ENCODE measurements around the gene TC2N. TPM values are rescaled to one million over a fixed set of nuclear protein-coding genes. Genes with fewer than 3 reads are reported as not detected.
"Not testable (repeated sequence)": the region's sequence is repeated elsewhere in the genome, so short reads cannot be mapped to it uniquely, and the experiment has no call there.

TC2N gene
- total and polyA plus RNA-seq, 4 donors = 50.7 to 284 (median 96.4) TPM

DNA sequence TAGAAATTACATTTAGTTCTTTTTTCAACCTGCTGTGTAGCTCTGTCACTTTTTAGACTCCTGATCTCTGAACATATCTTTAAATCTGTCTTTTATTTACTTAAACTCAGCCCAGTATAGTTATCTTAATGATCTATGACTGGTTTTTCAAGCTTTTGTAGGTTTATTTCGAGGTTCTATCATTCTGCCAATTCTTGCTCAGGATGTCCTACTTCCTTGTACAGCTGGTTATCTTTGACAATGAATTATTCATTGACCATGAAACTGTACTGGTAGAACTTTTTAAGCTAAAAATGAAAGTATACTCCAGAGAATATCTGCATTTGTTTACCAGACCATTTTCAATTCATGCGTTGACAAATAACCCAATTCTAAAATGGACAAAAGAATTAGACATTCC lies 37.8 kb downstream of the TC2N start:
- Histone ChIP-seq H3K27me3 (ENCODE audit: control insufficient read depth in 1 of 2, insufficient read depth in 2 of 2, low read length in 1 of 2) (no peaks in the 10 kb centered on the region), H3K4me1 (ENCODE audit: control insufficient read depth in 1 of 2, insufficient read depth in 2 of 2, low read length in 2 of 2) (peaks cover 0 to 1% of the 10 kb centered on the region in 2 donors), H3K27ac (ENCODE audit: low read depth in 1 of 2, low read length in 2 of 2) (no peak overlapping the region), H3K36me3 (ENCODE audit: control insufficient read depth in 1 of 2, insufficient read depth in 2 of 2, low read length in 1 of 2) (no peaks in the 10 kb centered on the region), H3K9me3 (ENCODE audit: control insufficient read depth, low read length) (no peaks in the 10 kb centered on the region), H3K4me3 (ENCODE audit: low read length in 2 of 2) (no peak overlapping the region)
- intact Hi-C loops (cut with DNase I) = no loop called here
- DNase-seq = no peak
- 38 to 59% methylated on average over 2 of the region's 2 CpGs for WGBS, 2 donors
- ATAC-seq (ENCODE audit: low FRiP score) = no peak

DNA sequence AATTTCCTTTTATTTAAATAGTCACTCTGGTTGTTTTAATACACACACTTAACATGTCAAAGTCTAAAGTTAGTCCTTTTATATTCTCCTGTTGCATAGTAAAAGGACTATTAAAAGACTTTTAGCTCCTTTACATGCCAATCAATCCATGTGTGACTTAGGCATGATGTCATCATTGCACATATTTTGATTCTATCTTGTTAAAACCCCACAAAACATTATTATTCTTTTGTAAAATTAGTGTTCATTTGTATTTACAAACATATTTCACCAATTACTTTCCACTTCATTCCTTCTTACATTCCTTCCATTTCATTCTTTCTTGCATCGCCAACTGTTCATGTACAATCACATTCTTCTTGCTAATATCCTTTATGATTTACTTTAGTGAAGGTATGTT lies 39.6 kb downstream of the TC2N start:
- no peak for ATAC-seq (ENCODE audit: low FRiP score)
- peaks cover 0 to 5% of the 10 kb centered on the region in 2 donors for H3K4me1 ChIP-seq (ENCODE audit: control insufficient read depth in 1 of 2, insufficient read depth in 2 of 2, low read length in 2 of 2)
- H3K4me3 ChIP-seq (ENCODE audit: low read length in 2 of 2) = no peak overlapping the region
- no peak for DNase-seq
- H3K9me3 ChIP-seq (ENCODE audit: control insufficient read depth, low read length) = no peaks in the 10 kb centered on the region
- no peaks in the 10 kb centered on the region for H3K27me3 ChIP-seq (ENCODE audit: control insufficient read depth in 1 of 2, insufficient read depth in 2 of 2, low read length in 1 of 2)
- H3K27ac ChIP-seq (ENCODE audit: low read depth in 1 of 2, low read length in 2 of 2) = no peak overlapping the region
- intact Hi-C loops (cut with DNase I) = no loop called here
- no peaks in the 10 kb centered on the region for H3K36me3 ChIP-seq (ENCODE audit: control insufficient read depth in 1 of 2, insufficient read depth in 2 of 2, low read length in 1 of 2)
- 83 to 92% methylated on average over 1 of the region's 1 CpG for WGBS, 2 donors

DNA sequence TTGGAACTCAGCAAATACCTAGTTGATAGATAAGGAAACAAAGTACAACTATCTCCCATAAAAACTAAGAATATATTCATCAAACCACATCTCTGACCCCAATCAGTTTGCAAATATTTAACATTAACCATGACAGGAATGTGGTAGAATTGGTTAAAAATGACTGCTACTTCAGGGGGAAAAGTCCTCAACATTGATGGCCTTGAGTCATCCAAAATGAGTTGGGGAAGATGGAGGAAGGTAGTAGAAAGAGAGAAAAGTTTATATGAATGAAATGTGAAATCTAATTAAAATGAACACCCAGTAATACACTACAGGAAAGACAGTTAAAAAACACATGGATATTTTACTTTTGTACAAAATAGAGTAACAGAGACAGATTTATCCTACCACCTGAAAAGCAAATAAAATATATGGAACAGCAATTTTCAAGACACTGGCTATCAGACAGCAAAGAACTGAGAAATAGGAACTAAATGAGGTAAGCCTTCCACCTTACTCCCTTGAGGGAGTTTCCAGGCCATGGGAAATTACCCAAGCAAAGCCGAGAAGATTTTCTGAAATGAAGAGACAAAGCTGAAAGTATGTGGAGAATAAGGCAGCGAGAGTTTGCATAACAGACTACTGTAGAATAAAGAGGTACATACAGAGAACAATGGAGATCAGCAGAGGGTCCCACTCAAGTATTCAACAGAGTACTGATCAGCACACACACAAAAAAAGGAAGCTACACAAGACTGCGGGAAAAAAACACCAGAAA lies 49.6 kb downstream of the TC2N start:
- DNase-seq (no peak), ATAC-seq (ENCODE audit: low FRiP score) (no peak)
- Histone ChIP-seq H3K4me1 (ENCODE audit: control insufficient read depth in 1 of 2, insufficient read depth in 2 of 2, low read length in 2 of 2) (no peaks in the 10 kb centered on the region), H3K27ac (ENCODE audit: low read depth in 1 of 2, low read length in 2 of 2) (no peak overlapping the region), H3K9me3 (ENCODE audit: control insufficient read depth, low read length) (no peaks in the 10 kb centered on the region), H3K36me3 (ENCODE audit: control insufficient read depth in 1 of 2, insufficient read depth in 2 of 2, low read length in 1 of 2) (no peaks in the 10 kb centered on the region), H3K4me3 (ENCODE audit: low read length in 2 of 2) (no peak overlapping the region), H3K27me3 (ENCODE audit: control insufficient read depth in 1 of 2, insufficient read depth in 2 of 2, low read length in 1 of 2) (no peaks in the 10 kb centered on the region)
- WGBS, 2 donors = 85 to 92% methylated on average over 3 of the region's 3 CpGs
- intact Hi-C loops (cut with DNase I) = no loop called here

DNA sequence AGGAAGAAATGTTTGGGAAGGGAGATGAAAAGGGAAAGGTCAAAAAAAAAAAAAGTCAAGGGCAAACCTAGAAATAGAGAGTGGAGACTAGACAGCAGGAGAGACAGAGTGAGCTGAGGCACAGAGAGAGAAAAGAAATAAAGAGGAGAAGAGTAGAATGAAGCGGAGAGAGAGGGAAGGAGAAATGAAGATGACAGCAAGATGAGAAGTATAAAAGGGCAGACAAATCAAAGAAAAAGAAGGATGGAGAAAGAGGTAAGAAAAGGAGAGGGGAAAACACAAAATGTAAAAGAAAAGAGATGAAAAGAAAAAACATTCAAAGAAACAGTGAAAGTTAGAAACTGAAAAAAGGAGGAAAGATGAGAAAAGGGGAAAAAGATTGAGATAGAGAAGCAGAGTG lies 53.0 kb downstream of the TC2N start:
- Histone ChIP-seq H3K27me3 (ENCODE audit: control insufficient read depth in 1 of 2, insufficient read depth in 2 of 2, low read length in 1 of 2) (no peaks in the 10 kb centered on the region), H3K4me1 (ENCODE audit: control insufficient read depth in 1 of 2, insufficient read depth in 2 of 2, low read length in 2 of 2) (no peaks in the 10 kb centered on the region), H3K36me3 (ENCODE audit: control insufficient read depth in 1 of 2, insufficient read depth in 2 of 2, low read length in 1 of 2) (peaks cover 4 to 5% of the 10 kb centered on the region in 2 donors), H3K9me3 (ENCODE audit: control insufficient read depth, low read length) (no peaks in the 10 kb centered on the region), H3K27ac (ENCODE audit: low read depth in 1 of 2, low read length in 2 of 2) (no peak overlapping the region), H3K4me3 (ENCODE audit: low read length in 2 of 2) (no peak overlapping the region)
- 98 to 100% methylated on average over 1 of the region's 1 CpG for WGBS, 2 donors
- no peak for DNase-seq
- no peak for ATAC-seq (ENCODE audit: low FRiP score)
- intact Hi-C loops (cut with DNase I) = no loop called here

DNA sequence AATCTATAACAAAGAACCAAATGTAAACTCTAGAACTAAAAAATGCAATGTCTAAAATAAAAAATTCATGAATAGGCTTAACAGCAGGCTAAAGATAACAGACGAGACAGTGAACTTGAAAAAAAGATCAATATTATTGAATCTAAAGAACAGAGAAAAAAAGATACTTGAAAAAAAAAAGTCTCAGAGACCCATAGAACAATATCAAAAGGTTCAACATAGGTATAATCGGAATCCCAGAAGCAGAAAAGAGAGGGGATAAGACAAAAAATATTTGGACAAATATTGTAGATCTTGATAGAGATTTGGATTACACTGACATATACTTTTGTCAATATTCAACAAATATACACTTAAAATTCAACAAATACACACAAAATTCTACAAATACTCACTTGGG lies 56.6 kb downstream of the TC2N start:
- WGBS, 2 donors = 94 to 97% methylated on average over 2 of the region's 2 CpGs
- H3K27me3 ChIP-seq (ENCODE audit: control insufficient read depth in 1 of 2, insufficient read depth in 2 of 2, low read length in 1 of 2) = no peaks in the 10 kb centered on the region
- no peaks in the 10 kb centered on the region for H3K4me1 ChIP-seq (ENCODE audit: control insufficient read depth in 1 of 2, insufficient read depth in 2 of 2, low read length in 2 of 2)
- H3K36me3 ChIP-seq (ENCODE audit: control insufficient read depth in 1 of 2, insufficient read depth in 2 of 2, low read length in 1 of 2) = peaks cover 10 to 11% of the 10 kb centered on the region in 2 donors
- ATAC-seq (ENCODE audit: low FRiP score) = no peak
- intact Hi-C loops (cut with DNase I) = no loop called here
- DNase-seq = no peak
- no peak overlapping the region for H3K4me3 ChIP-seq (ENCODE audit: low read length in 2 of 2)
- H3K27ac ChIP-seq (ENCODE audit: low read depth in 1 of 2, low read length in 2 of 2) = no peak overlapping the region
- H3K9me3 ChIP-seq (ENCODE audit: control insufficient read depth, low read length) = peaks cover 2% of the 10 kb centered on the region

DNA sequence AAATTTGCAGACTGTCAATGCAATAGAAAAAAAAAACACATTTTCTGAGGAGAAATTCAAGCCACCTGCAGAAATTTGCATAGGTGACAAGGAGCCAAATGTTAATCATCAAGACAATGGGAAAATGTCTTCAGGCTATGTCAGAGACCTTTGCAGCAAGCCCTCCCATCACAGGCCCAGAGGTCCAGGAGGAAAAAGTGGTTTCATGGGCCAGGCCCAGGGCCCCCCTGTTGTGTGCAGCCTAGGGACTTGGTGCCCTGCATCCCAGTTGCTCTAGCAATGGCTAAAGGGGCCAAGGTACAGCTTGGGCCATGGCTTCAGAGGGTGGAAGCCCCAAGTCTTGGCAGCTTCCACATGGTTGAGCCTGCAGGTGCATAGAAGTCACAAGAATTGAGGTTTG lies 60.6 kb downstream of the TC2N start:
- H3K9me3 ChIP-seq (ENCODE audit: control insufficient read depth, low read length) = peaks cover 2% of the 10 kb centered on the region
- intact Hi-C loops (cut with DNase I) = no loop called here
- no peak for DNase-seq

DNA sequence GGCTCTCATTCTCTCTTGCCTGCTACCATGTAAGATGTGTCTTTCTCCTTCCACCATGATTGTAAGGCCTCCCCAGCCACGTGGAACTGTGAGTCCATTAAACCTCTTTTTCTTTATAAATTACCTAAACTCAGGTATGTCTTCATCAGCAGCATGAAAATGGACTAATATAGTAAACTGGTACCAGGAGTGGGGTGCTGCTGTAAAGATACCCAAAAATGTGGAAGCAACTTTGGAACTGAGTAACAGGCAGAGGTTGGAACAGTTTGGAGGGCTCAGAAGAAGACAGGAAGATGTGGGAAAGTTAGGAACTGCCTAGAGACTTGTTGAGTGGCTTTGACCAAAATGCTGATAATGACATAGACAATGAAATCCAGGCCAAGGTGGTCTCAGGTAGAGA lies 61.2 kb downstream of the TC2N start:
- H3K4me3 ChIP-seq (ENCODE audit: low read length in 2 of 2); H3K27me3 ChIP-seq (ENCODE audit: control insufficient read depth in 1 of 2, insufficient read depth in 2 of 2, low read length in 1 of 2); H3K27ac ChIP-seq (ENCODE audit: low read depth in 1 of 2, low read length in 2 of 2); H3K4me1 ChIP-seq (ENCODE audit: control insufficient read depth in 1 of 2, insufficient read depth in 2 of 2, low read length in 2 of 2); H3K9me3 ChIP-seq (ENCODE audit: control insufficient read depth, low read length); intact Hi-C loops (cut with DNase I); ATAC-seq (ENCODE audit: low FRiP score); DNase-seq: not testable (repeated sequence)
- H3K36me3 ChIP-seq (ENCODE audit: control insufficient read depth in 1 of 2, insufficient read depth in 2 of 2, low read length in 1 of 2) = peaks cover 10 to 14% of the 10 kb centered on the region in 2 donors
- WGBS, 2 donors = 88 to 93% methylated on average over 1 of the region's 1 CpG

More for the DNA sequence above, 60.6 kb downstream of the TC2N start:
- Histone ChIP-seq H3K27me3 (ENCODE audit: control insufficient read depth in 1 of 2, insufficient read depth in 2 of 2, low read length in 1 of 2) (no peaks in the 10 kb centered on the region), H3K27ac (ENCODE audit: low read depth in 1 of 2, low read length in 2 of 2) (no peak overlapping the region), H3K4me3 (ENCODE audit: low read length in 2 of 2) (no peak overlapping the region), H3K4me1 (ENCODE audit: control insufficient read depth in 1 of 2, insufficient read depth in 2 of 2, low read length in 2 of 2) (no peaks in the 10 kb centered on the region), H3K36me3 (ENCODE audit: control insufficient read depth in 1 of 2, insufficient read depth in 2 of 2, low read length in 1 of 2) (peaks cover 10 to 12% of the 10 kb centered on the region in 2 donors)
- no peak for ATAC-seq (ENCODE audit: low FRiP score)

DNA sequence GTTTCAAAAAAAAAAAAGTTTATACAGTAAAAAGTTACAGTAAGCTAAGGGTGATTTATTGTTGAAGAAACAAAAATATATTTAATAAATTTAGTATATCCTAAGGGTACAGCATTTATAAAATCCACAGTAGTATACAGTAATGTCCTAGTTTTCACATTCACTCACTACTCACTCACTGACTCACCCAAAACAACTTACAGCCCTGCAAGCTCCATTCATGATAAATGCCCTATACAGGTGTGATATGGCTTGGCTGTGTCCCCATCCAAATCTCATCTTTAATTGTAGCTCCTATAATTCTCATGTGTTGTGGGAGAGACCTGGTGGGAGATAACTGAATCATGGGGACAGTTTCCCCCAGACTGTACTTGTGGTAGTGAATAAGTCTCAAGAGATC lies 61.7 kb downstream of the TC2N start:
- Histone ChIP-seq H3K4me1 (ENCODE audit: control insufficient read depth in 1 of 2, insufficient read depth in 2 of 2, low read length in 2 of 2) (no peaks in the 10 kb centered on the region), H3K27me3 (ENCODE audit: control insufficient read depth in 1 of 2, insufficient read depth in 2 of 2, low read length in 1 of 2) (no peaks in the 10 kb centered on the region), H3K27ac (ENCODE audit: low read depth in 1 of 2, low read length in 2 of 2) (no peak overlapping the region), H3K36me3 (ENCODE audit: control insufficient read depth in 1 of 2, insufficient read depth in 2 of 2, low read length in 1 of 2) (peaks cover 10 to 14% of the 10 kb centered on the region in 2 donors), H3K9me3 (ENCODE audit: control insufficient read depth, low read length) (peaks cover 2% of the 10 kb centered on the region), H3K4me3 (ENCODE audit: low read length in 2 of 2) (no peak overlapping the region)
- intact Hi-C loops (cut with DNase I) = no loop called here
- ATAC-seq (ENCODE audit: low FRiP score) (no peak), DNase-seq (no peak)

DNA sequence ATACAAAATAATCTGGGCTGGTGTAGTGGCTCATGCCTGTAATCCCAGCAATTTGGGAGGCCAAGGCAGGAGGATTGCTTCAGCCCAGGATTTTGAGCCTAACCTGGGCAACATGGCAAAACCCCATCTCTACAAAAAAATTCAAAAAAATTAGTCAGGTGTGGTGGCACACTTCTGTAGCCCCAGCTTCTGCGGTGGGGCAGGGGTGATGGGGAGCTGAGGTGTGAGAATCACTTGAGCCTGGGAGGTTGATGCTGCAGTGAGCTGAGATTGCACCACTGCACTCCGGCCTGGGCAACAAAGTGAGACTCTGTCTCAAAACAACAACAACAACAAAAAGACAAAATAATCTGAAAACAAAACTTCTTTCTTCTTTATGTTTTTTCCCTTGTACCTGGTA lies 66.0 kb downstream of the TC2N start:
- WGBS, 2 donors = 91 to 92% methylated on average over 2 of the region's 2 CpGs
- ATAC-seq (ENCODE audit: low FRiP score) = no peak

More for the DNA sequence above, 66.0 kb downstream of the TC2N start:
- H3K4me1 ChIP-seq (ENCODE audit: control insufficient read depth in 1 of 2, insufficient read depth in 2 of 2, low read length in 2 of 2) = peaks cover 0 to 1% of the 10 kb centered on the region in 2 donors
- intact Hi-C loops (cut with DNase I) = no loop called here
- no peaks in the 10 kb centered on the region for H3K27me3 ChIP-seq (ENCODE audit: control insufficient read depth in 1 of 2, insufficient read depth in 2 of 2, low read length in 1 of 2)
- H3K27ac ChIP-seq (ENCODE audit: low read depth in 1 of 2, low read length in 2 of 2) = no peak overlapping the region
- peaks cover 3 to 6% of the 10 kb centered on the region in 2 donors for H3K36me3 ChIP-seq (ENCODE audit: control insufficient read depth in 1 of 2, insufficient read depth in 2 of 2, low read length in 1 of 2)
- no peak overlapping the region for H3K4me3 ChIP-seq (ENCODE audit: low read length in 2 of 2)
- peaks cover 2% of the 10 kb centered on the region for H3K9me3 ChIP-seq (ENCODE audit: control insufficient read depth, low read length)
- DNase-seq = no peak
